Neuronal stem cell (in vitro differentiated cells): ENCODE results near the gene CNTNAP2.

Experiments
- DNase-seq: peaks from one replicate; pipeline ENCODE4 v3.0.0-alpha.2; 2013; ENCODE audit warnings: low spot score
- H2AFZ ChIP-seq: one replicate; pipeline ENCODE4 v1.6.1; 2013; ENCODE audit warnings: mild to moderate bottlenecking, low read length, inconsistent platforms
- H2AK5ac ChIP-seq: 2 replicates; pipeline ENCODE4 v1.6.1; 2013; ENCODE audit warnings: low read depth, mild to moderate bottlenecking, inconsistent platforms, low read length, moderate library complexity, mixed read lengths
- H2BK120ac ChIP-seq: 2 replicates; pipeline ENCODE4 v1.6.1; 2013; ENCODE audit warnings: low read depth, mild to moderate bottlenecking, inconsistent platforms, low read length, moderate library complexity, mixed read lengths
- H2BK12ac ChIP-seq: one replicate; pipeline ENCODE4 v1.6.1; 2013; ENCODE audit warnings: low read length, inconsistent platforms
- H2BK15ac ChIP-seq: 2 replicates; pipeline ENCODE4 v1.6.1; 2013; ENCODE audit warnings: mild to moderate bottlenecking, low read length, inconsistent platforms, mixed read lengths
- H2BK5ac ChIP-seq: one replicate; pipeline ENCODE4 v1.6.1; 2013; ENCODE audit warnings: inconsistent platforms, mild to moderate bottlenecking, low read length, moderate library complexity
- H3K14ac ChIP-seq: one replicate; pipeline ENCODE4 v1.6.1; 2013; ENCODE audit warnings: low read length, inconsistent platforms
- H3K18ac ChIP-seq: 2 replicates; pipeline ENCODE4 v1.6.1; 2013; ENCODE audit warnings: low read length, inconsistent platforms
- H3K23ac ChIP-seq: 2 replicates; pipeline ENCODE4 v1.6.1; 2013; ENCODE audit warnings: low read depth, mild to moderate bottlenecking, mixed read lengths, low read length, inconsistent platforms; ENCODE audit not compliant: poor library complexity
- H3K27ac ChIP-seq: replicated peaks from 3 replicates; pipeline ENCODE4 v1.5.1; 2013; ENCODE audit warnings: low read length, inconsistent platforms
- H3K27me3 ChIP-seq, 3 experiments: 2 replicates each; pipeline ENCODE4 v1.6.1; 2013; ENCODE audit warnings: low read length in 3 of 3, mild to moderate bottlenecking in 2 of 3, inconsistent platforms in 1 of 3, low read depth in 1 of 3, mixed read lengths in 1 of 3, moderate library complexity in 1 of 3; ENCODE audit not compliant: control insufficient read depth in 3 of 3, insufficient read depth in 3 of 3
- H3K36me3 ChIP-seq, 2 donors: replicated peaks in 1 of 2; 2 replicates each; pipeline ENCODE4 v1.6.1; 2013; ENCODE audit warnings: low read length in 2 of 2; ENCODE audit not compliant: control insufficient read depth in 2 of 2, insufficient read depth in 2 of 2
- H3K4ac ChIP-seq: 2 replicates; pipeline ENCODE4 v1.6.1; 2013; ENCODE audit warnings: inconsistent platforms, mild to moderate bottlenecking, low read length, moderate library complexity
- H3K4me1 ChIP-seq, 2 donors: 1 replicate in 1 of 2; 2 replicates in 1 of 2; pipeline ENCODE4 v1.6.1; 2013; ENCODE audit warnings: low read length in 2 of 2, low read depth in 1 of 2; ENCODE audit not compliant: control insufficient read depth in 2 of 2, insufficient read depth in 1 of 2
- H3K4me2 ChIP-seq: one replicate; pipeline ENCODE4 v1.6.1; 2013; ENCODE audit warnings: mild to moderate bottlenecking, low read length, inconsistent platforms; ENCODE audit not compliant: insufficient read depth, poor library complexity, severe bottlenecking
- H3K4me3 ChIP-seq, 2 donors: 2 replicates each; pipeline ENCODE4 v1.5.1; 2013; ENCODE audit warnings: low read length in 2 of 2, mild to moderate bottlenecking in 2 of 2, inconsistent platforms in 1 of 2, moderate library complexity in 1 of 2
- H3K79me1 ChIP-seq: one replicate; pipeline ENCODE4 v1.6.1; 2013; ENCODE audit warnings: low read depth, mild to moderate bottlenecking, inconsistent platforms, low read length, moderate library complexity
- H3K9ac ChIP-seq: one replicate; pipeline ENCODE4 v1.6.1; 2013; ENCODE audit warnings: mild to moderate bottlenecking, low read depth, low read length, inconsistent platforms; ENCODE audit not compliant: poor library complexity
- H3K9me3 ChIP-seq, 2 donors: replicated peaks in 1 of 2; 2 replicates each; pipeline versions ENCODE3 to v1.6.1; 2013; ENCODE audit warnings: low read length in 2 of 2, mild to moderate bottlenecking in 2 of 2, inconsistent platforms in 1 of 2, low read depth in 1 of 2, mixed read lengths in 1 of 2, moderate library complexity in 1 of 2; ENCODE audit not compliant: control insufficient read depth in 2 of 2, insufficient read depth in 1 of 2
- H4K8ac ChIP-seq: one replicate; pipeline ENCODE4 v1.6.1; 2013; ENCODE audit warnings: low read depth, mild to moderate bottlenecking, inconsistent platforms, low read length, moderate library complexity
- H4K91ac ChIP-seq: one replicate; pipeline ENCODE4 v1.6.1; 2013; ENCODE audit warnings: low read length, low read depth, mild to moderate bottlenecking, inconsistent platforms; ENCODE audit not compliant: poor library complexity
- WGBS, 2 donors: extraction: QIAGEN DNeasy Blood & Tissue Kit; methylation state at CpG; one replicate each; pipeline ENCODE4 v1.1.7; 2013; ENCODE audit warnings: missing lambda C conversion rate in 2 of 2, mixed read lengths in 1 of 2; ENCODE audit not compliant: insufficient read length in 2 of 2, insufficient replicate concordance in 1 of 2; ENCODE audit errors: extremely low coverage in 2 of 2; 5-methylcytosine and 5-hydroxymethylcytosine counted together

The CNTNAP2 gene

GRCh38 chr7:147540743-147541142, 1424.1 kb downstream of the CNTNAP2 start:
- no peaks in the 10 kb centered on the region for H3K36me3 ChIP-seq
- no peak overlapping the region for H3K4ac ChIP-seq
- no peak overlapping the region for H2BK5ac ChIP-seq
- H2AFZ ChIP-seq: no peak overlapping the region
- no peak overlapping the region for H3K4me3 ChIP-seq
- no peak overlapping the region for H3K18ac ChIP-seq
- H3K4me2 ChIP-seq: no peak overlapping the region
- H3K9me3 ChIP-seq: peaks cover 0 to 1% of the 10 kb centered on the region in 2 donors
- H4K91ac ChIP-seq: no peak overlapping the region
- no peak for DNase-seq
- H3K9ac ChIP-seq: no peak overlapping the region
- WGBS, 2 donors: no CpG with 5 or more reads among the region's 6 CpGs
- no peak overlapping the region for H2BK120ac ChIP-seq
- no peak overlapping the region for H3K14ac ChIP-seq
- no peaks in the 10 kb centered on the region for H3K79me1 ChIP-seq
- no peak overlapping the region for H3K23ac ChIP-seq
- H4K8ac ChIP-seq: no peak overlapping the region
- no peak overlapping the region for H2AK5ac ChIP-seq
- no peak overlapping the region for H2BK15ac ChIP-seq
- no peaks in the 10 kb centered on the region for H3K27me3 ChIP-seq
- H3K27ac ChIP-seq: no peak overlapping the region
- no peaks in the 10 kb centered on the region for H3K4me1 ChIP-seq
- H2BK12ac ChIP-seq: no peak overlapping the region

GRCh38 chr7:147541261-147541660, 1424.7 kb downstream of the CNTNAP2 start:
- H2BK120ac ChIP-seq: no peak overlapping the region
- H3K9me3 ChIP-seq: peaks cover 0 to 1% of the 10 kb centered on the region in 2 donors
- H3K4me2 ChIP-seq: no peak overlapping the region
- no peak overlapping the region for H3K9ac ChIP-seq
- no peak overlapping the region for H3K4ac ChIP-seq
- H3K4me1 ChIP-seq: no peaks in the 10 kb centered on the region
- H4K91ac ChIP-seq: no peak overlapping the region
- H2AK5ac ChIP-seq: no peak overlapping the region
- no peak overlapping the region for H3K23ac ChIP-seq
- no peak overlapping the region for H2BK5ac ChIP-seq
- no CpG with 5 or more reads among the region's 4 CpGs for WGBS, 2 donors
- H2AFZ ChIP-seq: no peak overlapping the region
- H2BK15ac ChIP-seq: no peak overlapping the region
- H3K27me3 ChIP-seq: no peaks in the 10 kb centered on the region
- H3K27ac ChIP-seq: no peak overlapping the region
- no peak overlapping the region for H3K4me3 ChIP-seq
- H3K18ac ChIP-seq: no peak overlapping the region
- H2BK12ac ChIP-seq: no peak overlapping the region
- H3K14ac ChIP-seq: no peak overlapping the region
- H3K79me1 ChIP-seq: no peaks in the 10 kb centered on the region
- no peaks in the 10 kb centered on the region for H3K36me3 ChIP-seq
- DNase-seq: no peak
- H4K8ac ChIP-seq: no peak overlapping the region

GRCh38 chr7:147547252-147547897, 1430.8 kb downstream of the CNTNAP2 start:
- no peak overlapping the region for H2BK15ac ChIP-seq
- WGBS, 2 donors: no CpG with 5 or more reads among the region's 6 CpGs
- H3K9ac ChIP-seq: no peak overlapping the region
- H3K4me3 ChIP-seq: no peak overlapping the region
- no peaks in the 10 kb centered on the region for H3K79me1 ChIP-seq
- H4K91ac ChIP-seq: no peak overlapping the region
- H2AFZ ChIP-seq: no peak overlapping the region
- no peak for DNase-seq
- no peak overlapping the region for H3K14ac ChIP-seq
- H2BK120ac ChIP-seq: no peak overlapping the region
- no peak overlapping the region for H3K23ac ChIP-seq
- no peak overlapping the region for H3K4me2 ChIP-seq
- no peak overlapping the region for H3K27ac ChIP-seq
- H2AK5ac ChIP-seq: no peak overlapping the region
- H4K8ac ChIP-seq: no peak overlapping the region
- no peak overlapping the region for H2BK12ac ChIP-seq
- H3K18ac ChIP-seq: no peak overlapping the region
- no peaks in the 10 kb centered on the region for H3K4me1 ChIP-seq
- H2BK5ac ChIP-seq: no peak overlapping the region
- H3K9me3 ChIP-seq: peaks cover 0 to 1% of the 10 kb centered on the region in 2 donors
- H3K4ac ChIP-seq: no peak overlapping the region
- H3K36me3 ChIP-seq: no peaks in the 10 kb centered on the region
- no peaks in the 10 kb centered on the region for H3K27me3 ChIP-seq

DNA sequence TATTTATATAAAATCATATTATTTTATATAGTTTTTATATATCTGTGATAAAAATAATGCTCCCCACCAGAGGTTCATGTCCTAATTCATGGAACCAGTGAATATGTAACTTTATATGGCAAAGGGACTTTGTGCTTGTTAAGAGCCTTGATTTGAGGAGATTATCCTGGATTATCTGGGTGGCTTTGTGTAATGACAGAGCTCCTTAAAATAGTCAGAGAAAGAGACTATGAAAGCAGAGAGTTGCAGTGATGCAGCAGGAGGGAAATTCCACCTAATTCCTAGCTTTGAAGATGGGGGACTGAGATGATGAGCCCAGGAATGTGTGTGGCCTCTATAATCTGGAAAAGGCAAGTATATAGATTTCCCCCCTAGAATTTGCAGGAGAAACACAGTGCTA, 1439.7 kb downstream of the CNTNAP2 start:
- Histone ChIP-seq H3K4me1 (no peaks in the 10 kb centered on the region), H4K91ac (no peak overlapping the region), H3K4ac (no peak overlapping the region), H2BK5ac (no peak overlapping the region), H3K36me3 (no peaks in the 10 kb centered on the region), H3K18ac (no peak overlapping the region), H2BK120ac (no peak overlapping the region), H3K27me3 (no peaks in the 10 kb centered on the region), H3K9me3 (no peaks in the 10 kb centered on the region), H2BK12ac (no peak overlapping the region), H2BK15ac (no peak overlapping the region), H2AK5ac (no peak overlapping the region), H3K27ac (no peak overlapping the region), H2AFZ (no peak overlapping the region), H3K4me3 (no peak overlapping the region), H3K14ac (no peak overlapping the region), H3K79me1 (no peaks in the 10 kb centered on the region), H4K8ac (no peak overlapping the region), H3K4me2 (no peak overlapping the region), H3K9ac (no peak overlapping the region), H3K23ac (no peak overlapping the region)
- DNase-seq: no peak
